ENCODE data around the gene CHMP4A.
A peak's percentile ranks its signal among the peaks of the same experiment; 100 is the strongest.

CHMP4A gene

GRCh38 chr14:24194186-24194872, 19.0 kb downstream of the CHMP4A start:
- Histone ChIP-seq H3K27ac (no peak overlapping the region), H3K36me3 (peaks cover 36% of the 10 kb centered on the region), H3K4me3 (ENCODE audit: low read depth, low read length) (peak overlapping the region; percentile 50), H3K9me3 (ENCODE audit: severe bottlenecking) (no peaks in the 10 kb centered on the region), H3K27me3 (ENCODE audit: insufficient read depth, low read depth, severe bottlenecking) (no peaks in the 10 kb centered on the region)
- DNase-seq: no peak
- no peak for TF ChIP-seq CTCF (IDR thresholded peaks at IDR 0.05; ENCODE audit: low read depth, low read length)

- DNase-seq: no peak
- no peaks in the 10 kb centered on the region for H3K27me3 ChIP-seq (ENCODE audit: insufficient read depth, low read depth, severe bottlenecking)
- no peak for TF ChIP-seq CTCF (IDR thresholded peaks at IDR 0.05; ENCODE audit: low read depth, low read length)
- H3K27ac ChIP-seq: no peak overlapping the region
- no peaks in the 10 kb centered on the region for H3K9me3 ChIP-seq (ENCODE audit: severe bottlenecking)
- H3K36me3 ChIP-seq: peaks cover 36% of the 10 kb centered on the region
- no peak overlapping the region for H3K4me3 ChIP-seq (ENCODE audit: low read depth, low read length)
Observed at GRCh38 chr14:24192933-24193332, 20.4 kb downstream of the CHMP4A start.

- Histone ChIP-seq H3K36me3 (peaks cover 56% of the 10 kb centered on the region), H3K4me3 (ENCODE audit: low read depth, low read length) (no peak overlapping the region), H3K27me3 (ENCODE audit: insufficient read depth, low read depth, severe bottlenecking) (no peaks in the 10 kb centered on the region), H3K27ac (no peak overlapping the region), H3K9me3 (ENCODE audit: severe bottlenecking) (no peaks in the 10 kb centered on the region)
- no peak for DNase-seq
- no peak for TF ChIP-seq CTCF (IDR thresholded peaks at IDR 0.05; ENCODE audit: low read depth, low read length)
Observed at GRCh38 chr14:24190416-24190815, 22.9 kb downstream of the CHMP4A start.

GRCh38 chr14:24189460-24189859, 23.8 kb downstream of the CHMP4A start:
- no peaks in the 10 kb centered on the region for H3K9me3 ChIP-seq (ENCODE audit: severe bottlenecking)
- H3K27ac ChIP-seq: peak overlapping the region; percentile 79; the same call in 1 of the 2 replicates
- TF ChIP-seq CTCF (IDR thresholded peaks at IDR 0.05; ENCODE audit: low read depth, low read length): no peak
- no peak for DNase-seq
- H3K4me3 ChIP-seq (ENCODE audit: low read depth, low read length): no peak overlapping the region
- H3K27me3 ChIP-seq (ENCODE audit: insufficient read depth, low read depth, severe bottlenecking): no peaks in the 10 kb centered on the region
- H3K36me3 ChIP-seq: peaks cover 63% of the 10 kb centered on the region

DNA sequence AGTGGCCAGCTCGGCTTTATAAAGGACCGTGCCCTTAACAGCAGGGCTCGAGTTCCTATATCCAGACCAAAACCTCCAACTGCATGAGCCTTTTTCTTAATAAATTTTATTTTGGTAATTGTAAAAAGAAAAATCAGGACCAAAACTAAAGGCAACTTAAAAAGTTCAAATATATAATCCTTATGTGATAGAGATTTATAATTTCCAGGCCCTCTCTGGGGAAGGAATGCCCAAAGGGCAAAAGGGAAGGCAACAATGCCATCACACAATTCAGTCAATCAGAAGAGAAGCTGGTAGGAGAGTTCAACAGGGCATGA, 24.3 kb downstream of the CHMP4A start:
- TF ChIP-seq CTCF (IDR thresholded peaks at IDR 0.05; ENCODE audit: low read depth, low read length): no peak
- DNase-seq: no peak
- peak overlapping the region; percentile 79 for H3K27ac ChIP-seq
- H3K27me3 ChIP-seq (ENCODE audit: insufficient read depth, low read depth, severe bottlenecking): no peaks in the 10 kb centered on the region
- H3K36me3 ChIP-seq: peaks cover 63% of the 10 kb centered on the region
- H3K4me3 ChIP-seq (ENCODE audit: low read depth, low read length): peak overlapping the region; percentile 5; the same call in 1 of the 2 replicates
- no peaks in the 10 kb centered on the region for H3K9me3 ChIP-seq (ENCODE audit: severe bottlenecking)
